ENCODE data around the gene UNC13A. TPM values are rescaled to one million over a fixed set of nuclear protein-coding genes. Genes with fewer than 3 reads are reported as not detected.
A peak's percentile ranks its signal among the peaks of the same experiment; 100 is the strongest.
"Not testable (repeated sequence)": the region's sequence is repeated elsewhere in the genome, so short reads cannot be mapped to it uniquely, and the experiment has no call there.

UNC13A gene
- total RNA-seq, 2 experiments from 2014 or later = 0.02 to 0.04 TPM

- ChIA-PET CTCF (interaction anchor here (0.6 to 3.5 kb wide), 6 partner anchors 16 to 786 kb away, joined by 3 to 12 read pairs (median 4); no protein-coding TSS in a partner anchor), POLR2A (no interaction called here)
- no peak for ATAC-seq
- Mint-ChIP-seq H3K27me3 (no peaks in the 10 kb centered on the region), H3K27ac (no peak overlapping the region), H3K36me3 (ENCODE audit: low read depth) (peaks cover 32% of the 10 kb centered on the region), H3K9me3 (ENCODE audit: low read depth) (no peaks in the 10 kb centered on the region), H3K4me3 (peak overlapping the region; percentile 82), H3K4me1 (peaks cover 21% of the 10 kb centered on the region)
- DNase-seq = no peak
- intact Hi-C loops (cut with DNase I, micrococcal nuclease) = loop anchor here (5.0 kb wide), 2 partner anchors 45 to 300 kb away; partner anchors contain the start of genes PGLS (in 1 of the 2) and RPL18A (in 1 of the 2)
Observed at GRCh38 chr19:17557466-17557865, 130.7 kb downstream of the UNC13A start.

GRCh38 chr19:17556995-17557394 lies 131.2 kb downstream of the UNC13A start:
- Mint-ChIP-seq H3K27me3 (no peaks in the 10 kb centered on the region), H3K4me1 (peaks cover 21% of the 10 kb centered on the region), H3K4me3 (peak overlapping the region; percentile 82), H3K9me3 (ENCODE audit: low read depth) (no peaks in the 10 kb centered on the region), H3K27ac (no peak overlapping the region), H3K36me3 (ENCODE audit: low read depth) (peaks cover 28% of the 10 kb centered on the region)
- ATAC-seq = no peak
- POLR2A ChIA-PET = no interaction called here
- intact Hi-C loops (cut with DNase I, micrococcal nuclease) = loop anchor here (5.0 kb wide), 2 partner anchors 45 to 300 kb away; partner anchors contain the start of genes PGLS (in 1 of the 2) and RPL18A (in 1 of the 2)
- CTCF ChIA-PET = interaction anchor here (0.6 to 3.5 kb wide), 8 partner anchors 15 to 785 kb away, joined by 3 to 12 read pairs (median 4); partner anchors contain the start of gene PGLS
- DNase-seq = no peak

- no peaks in the 10 kb centered on the region for H3K9me3 Mint-ChIP-seq (ENCODE audit: low read depth)
- ATAC-seq (peak; percentile 14), DNase-seq (peak; percentile 45)
- H3K27me3 Mint-ChIP-seq = no peaks in the 10 kb centered on the region
- peaks cover 24% of the 10 kb centered on the region for H3K36me3 Mint-ChIP-seq (ENCODE audit: low read depth)
- CTCF ChIA-PET = interaction anchor here (0.9 to 3.5 kb wide), 3 partner anchors 17 to 303 kb away, joined by 3 to 12 read pairs (median 6); partner anchors contain the start of gene PGLS
- POLR2A ChIA-PET = no interaction called here
- intact Hi-C loops (cut with DNase I, micrococcal nuclease) = loop anchor here (1.0 to 5.0 kb wide), 15 partner anchors 17 to 481 kb away; partner anchors contain the start of genes PGLS (in 2 of the 2), GTPBP3 (in 1 of the 2), HAUS8 (in 1 of the 2) and MAP1S (in 1 of the 2)
- peak overlapping the region; percentile 82 for H3K4me3 Mint-ChIP-seq
- peaks cover 21% of the 10 kb centered on the region for H3K4me1 Mint-ChIP-seq
- H3K27ac Mint-ChIP-seq = peak overlapping the region; percentile 63
Observed at GRCh38 chr19:17555929-17556813, 132.0 kb downstream of the UNC13A start.

GRCh38 chr19:17555480-17555928 lies 132.7 kb downstream of the UNC13A start, which contains the start of gene COLGALT1:
Gene COLGALT1 (plus strand): TSS chr19:17555649. CDS start chr19:17555714, 65 bp downstream.
- peak within 1 kb of the TSS; percentile 82 for H3K4me3 Mint-ChIP-seq
- intact Hi-C loops (cut with DNase I, micrococcal nuclease) = loop anchor here (1.0 to 5.0 kb wide), 15 partner anchors 16 to 480 kb away; partner anchors contain the start of genes PGLS (in 2 of the 2), GTPBP3 (in 1 of the 2), HAUS8 (in 1 of the 2) and MAP1S (in 1 of the 2)
- peaks cover 21% of the 10 kb centered on the region for H3K4me1 Mint-ChIP-seq
- H3K9me3 Mint-ChIP-seq (ENCODE audit: low read depth) = no peaks in the 10 kb centered on the region
- DNase-seq (peak; percentile 100), ATAC-seq (peak; percentile 96)
- peaks cover 24% of the 10 kb centered on the region for H3K36me3 Mint-ChIP-seq (ENCODE audit: low read depth)
- H3K27me3 Mint-ChIP-seq = no peaks in the 10 kb centered on the region
- peak within 1 kb of the TSS; percentile 67 for H3K27ac Mint-ChIP-seq
- ChIA-PET POLR2A (no interaction called here), CTCF (interaction anchor here (3.5 kb wide), 1 partner anchor 18 kb away, joined by 12 read pairs; no protein-coding TSS in a partner anchor)

- CTCF ChIA-PET = no interaction called here
- Mint-ChIP-seq H3K4me1 (peaks cover 21% of the 10 kb centered on the region), H3K27me3 (no peaks in the 10 kb centered on the region), H3K4me3 (peak overlapping the region; percentile 82), H3K9me3 (ENCODE audit: low read depth) (no peaks in the 10 kb centered on the region), H3K36me3 (ENCODE audit: low read depth) (peaks cover 19% of the 10 kb centered on the region), H3K27ac (peak overlapping the region; percentile 67)
- intact Hi-C loops (cut with DNase I, micrococcal nuclease) = loop anchor here (1.0 to 5.0 kb wide), 15 partner anchors 16 to 480 kb away; partner anchors contain the start of genes PGLS (in 2 of the 2), GTPBP3 (in 1 of the 2), HAUS8 (in 1 of the 2) and MAP1S (in 1 of the 2)
- no peak for DNase-seq
- ATAC-seq = peak; percentile 25
- POLR2A ChIA-PET = no interaction called here
Observed at GRCh38 chr19:17554968-17555479, 133.1 kb downstream of the UNC13A start.

- ATAC-seq = no peak
- H3K4me3 Mint-ChIP-seq = no peak overlapping the region
- no peak for DNase-seq
- intact Hi-C loops (cut with DNase I, micrococcal nuclease) = no loop called here
- ChIA-PET CTCF (interaction anchor here (0.6 to 1.8 kb wide), 8 partner anchors 15 to 340 kb away, joined by 3 to 6 read pairs (median 3); partner anchors contain the start of gene PGLS), POLR2A (no interaction called here)
- peaks cover 7% of the 10 kb centered on the region for H3K36me3 Mint-ChIP-seq (ENCODE audit: low read depth)
- peaks cover 16% of the 10 kb centered on the region for H3K4me1 Mint-ChIP-seq
- H3K9me3 Mint-ChIP-seq (ENCODE audit: low read depth) = no peaks in the 10 kb centered on the region
- H3K27ac Mint-ChIP-seq = no peak overlapping the region
- no peaks in the 10 kb centered on the region for H3K27me3 Mint-ChIP-seq
Observed at GRCh38 chr19:17553256-17553655, 134.9 kb downstream of the UNC13A start.

GRCh38 chr19:17552735-17553134 lies 135.4 kb downstream of the UNC13A start:
- H3K4me1 Mint-ChIP-seq = peaks cover 16% of the 10 kb centered on the region
- DNase-seq; H3K36me3 Mint-ChIP-seq (ENCODE audit: low read depth); H3K27ac Mint-ChIP-seq; H3K27me3 Mint-ChIP-seq; H3K9me3 Mint-ChIP-seq (ENCODE audit: low read depth); ATAC-seq; POLR2A ChIA-PET; intact Hi-C loops (cut with DNase I, micrococcal nuclease); H3K4me3 Mint-ChIP-seq: not testable (repeated sequence)
- CTCF ChIA-PET = interaction anchor here (0.6 to 1.8 kb wide), 7 partner anchors 14 to 181 kb away, joined by 3 to 6 read pairs (median 3); partner anchors contain the start of gene PGLS

Other genes with a start within 250 kb of the UNC13A start
- not detected for gene TMEM221, start 239.7 kb downstream of the UNC13A start, total RNA-seq
- gene NXNL1, start 227.4 kb downstream of the UNC13A start, total RNA-seq = not detected
- gene SLC27A1, start 217.8 kb downstream of the UNC13A start, total RNA-seq = 1 to 10 TPM; 2.2 to 2.7 TPM
- 10 to 100 TPM; 53.1 to 55.5 TPM for gene PGLS, start 176.7 kb downstream of the UNC13A start, total RNA-seq
- 10 to 100 TPM; 51.2 to 64.3 TPM for gene COLGALT1, start 132.7 kb downstream of the UNC13A start, total RNA-seq
- 10 to 100 TPM; 57.6 to 79.3 TPM for gene MAP1S, start 31.1 kb upstream of the UNC13A start, total RNA-seq
- gene FCHO1, start 63.1 kb upstream of the UNC13A start, total RNA-seq = 10 to 100 TPM; 50.5 to 51.8 TPM
- under 1 TPM; 0.75 to 0.95 TPM for gene B3GNT3, start 106.8 kb upstream of the UNC13A start, total RNA-seq
- gene INSL3, start 133.2 kb upstream of the UNC13A start, total RNA-seq = 1 to 10 TPM; 6.9 to 9.7 TPM
- 100 to 1,000 TPM; 174 to 180 TPM for gene JAK3, start 159.6 kb upstream of the UNC13A start, total RNA-seq
- gene RPL18A, start 171.6 kb upstream of the UNC13A start, total RNA-seq = 1,000 to 10,000 TPM; 3,109 to 3,329 TPM
- gene SLC5A5, start 183.6 kb upstream of the UNC13A start, total RNA-seq = 1 to 10 TPM; 1.0 to 1.3 TPM
- gene CCDC124, start 244.7 kb upstream of the UNC13A start, total RNA-seq = 100 to 1,000 TPM in 1 of 2 experiments, 10 to 100 TPM in 1; 99.3 to 131 TPM

Data from activated CD4-positive, alpha-beta T cell treated with anti-CD3 and anti-CD28 coated beads for 36 hours (primary cell).